ENCODE results near the gene SLC17A5. TPM values are rescaled to one million over a fixed set of nuclear protein-coding genes. Genes with fewer than 3 reads are reported as not detected.

The SLC17A5 gene
- polyA plus RNA-seq, 1 experiment, result 13.2 TPM

DNA sequence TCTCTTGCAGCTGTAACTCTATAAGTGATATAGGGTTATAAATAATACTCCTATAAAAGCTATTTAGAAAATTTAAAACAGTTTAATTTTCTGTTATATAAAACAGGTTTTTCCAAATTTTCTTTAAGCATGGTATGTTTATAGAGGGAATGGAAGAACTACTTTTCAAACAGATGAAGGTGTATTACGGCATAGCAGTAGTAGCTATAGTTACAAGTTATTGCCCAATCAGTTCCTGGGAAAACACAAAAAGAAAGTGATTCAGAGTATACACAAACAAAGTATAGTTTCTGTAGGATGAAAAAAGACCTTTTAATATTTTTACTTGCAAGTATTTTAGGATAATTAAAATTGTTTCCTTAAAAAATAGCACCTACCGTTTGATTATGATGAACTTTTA lies 9.8 kb downstream of the SLC17A5 start:
- no peak overlapping the region for H3K4me3 ChIP-seq (ENCODE audit: low read depth, low read length)
- TF ChIP-seq, protein P1, sequence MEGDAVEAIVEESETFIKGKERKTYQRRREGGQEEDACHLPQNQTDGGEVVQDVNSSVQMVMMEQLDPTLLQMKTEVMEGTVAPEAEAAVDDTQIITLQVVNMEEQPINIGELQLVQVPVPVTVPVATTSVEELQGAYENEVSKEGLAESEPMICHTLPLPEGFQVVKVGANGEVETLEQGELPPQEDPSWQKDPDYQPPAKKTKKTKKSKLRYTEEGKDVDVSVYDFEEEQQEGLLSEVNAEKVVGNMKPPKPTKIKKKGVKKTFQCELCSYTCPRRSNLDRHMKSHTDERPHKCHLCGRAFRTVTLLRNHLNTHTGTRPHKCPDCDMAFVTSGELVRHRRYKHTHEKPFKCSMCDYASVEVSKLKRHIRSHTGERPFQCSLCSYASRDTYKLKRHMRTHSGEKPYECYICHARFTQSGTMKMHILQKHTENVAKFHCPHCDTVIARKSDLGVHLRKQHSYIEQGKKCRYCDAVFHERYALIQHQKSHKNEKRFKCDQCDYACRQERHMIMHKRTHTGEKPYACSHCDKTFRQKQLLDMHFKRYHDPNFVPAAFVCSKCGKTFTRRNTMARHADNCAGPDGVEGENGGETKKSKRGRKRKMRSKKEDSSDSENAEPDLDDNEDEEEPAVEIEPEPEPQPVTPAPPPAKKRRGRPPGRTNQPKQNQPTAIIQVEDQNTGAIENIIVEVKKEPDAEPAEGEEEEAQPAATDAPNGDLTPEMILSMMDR (IDR thresholded peaks at IDR 0.05; ENCODE audit: insufficient read depth, low read depth, low read length), result no peak
- ChIA-PET CTCF (interaction anchor here (0.8 kb wide), 1 partner anchor 8 kb away, joined by 3 read pairs; no protein-coding TSS in a partner anchor), POLR2A (no interaction called here)
- no peaks in the 10 kb centered on the region for H3K27me3 ChIP-seq (ENCODE audit: control insufficient read depth, insufficient read depth, low read length)
- DNase-seq (ENCODE audit: low read depth), result no peak
- H3K36me3 ChIP-seq (ENCODE audit: control insufficient read depth, insufficient read depth, low read length), result peaks cover 2% of the 10 kb centered on the region

GRCh38 chr6:73642530-73642929 lies 11.3 kb downstream of the SLC17A5 start:
- Histone ChIP-seq H3K36me3 (ENCODE audit: control insufficient read depth, insufficient read depth, low read length) (peaks cover 2% of the 10 kb centered on the region), H3K27me3 (ENCODE audit: control insufficient read depth, insufficient read depth, low read length) (no peaks in the 10 kb centered on the region), H3K4me3 (ENCODE audit: low read depth, low read length) (no peak overlapping the region)
- ChIA-PET CTCF (interaction anchor here (0.6 to 1.5 kb wide), 2 partner anchors 11 to 73 kb away, joined by 3 to 5 read pairs; partner anchors contain the start of gene SLC17A5), POLR2A (no interaction called here)
- no peak for DNase-seq (ENCODE audit: low read depth)
- TF ChIP-seq, protein P1 (IDR thresholded peaks at IDR 0.05; ENCODE audit: insufficient read depth, low read depth, low read length), result no peak

DNA sequence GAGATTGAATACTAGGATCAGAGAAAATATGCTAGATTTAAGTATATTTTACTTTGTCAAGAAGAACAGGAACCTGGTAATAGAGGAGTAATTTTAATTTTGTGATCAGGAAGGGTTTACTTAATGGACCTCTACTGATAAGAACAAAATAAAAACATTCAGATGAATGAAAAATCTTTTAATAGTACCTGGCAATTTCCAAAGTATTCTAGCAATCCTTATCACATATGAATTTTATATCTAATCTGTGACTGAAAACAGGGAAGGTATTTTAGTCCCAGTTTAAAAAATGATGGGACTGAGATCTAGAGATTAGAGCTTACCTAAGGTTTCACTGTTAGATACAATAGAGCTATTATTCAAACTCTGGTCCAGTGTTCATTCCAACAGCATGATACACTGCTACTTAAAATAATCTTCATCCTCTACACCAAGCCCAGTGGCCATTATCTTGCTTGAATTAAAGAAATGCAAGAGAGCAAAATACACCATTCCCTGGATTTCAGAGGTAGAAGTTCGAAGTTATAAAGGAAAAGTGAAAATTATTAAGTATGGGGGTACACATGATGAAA lies 13.5 kb downstream of the SLC17A5 start:
- H3K4me3 ChIP-seq (ENCODE audit: low read depth, low read length), result no peak overlapping the region
- POLR2A ChIA-PET, result no interaction called here
- no peaks in the 10 kb centered on the region for H3K27me3 ChIP-seq (ENCODE audit: control insufficient read depth, insufficient read depth, low read length)
- TF ChIP-seq, protein P1 (IDR thresholded peaks at IDR 0.05; ENCODE audit: insufficient read depth, low read depth, low read length), result no peak
- no peak for DNase-seq (ENCODE audit: low read depth)
- CTCF ChIA-PET, result interaction anchor here (1.2 kb wide), 1 partner anchor 12 kb away, joined by 3 read pairs; no protein-coding TSS in a partner anchor
- peaks cover 2% of the 10 kb centered on the region for H3K36me3 ChIP-seq (ENCODE audit: control insufficient read depth, insufficient read depth, low read length)

- H3K4me3 ChIP-seq (ENCODE audit: low read depth, low read length), result no peak overlapping the region
- TF ChIP-seq, protein P1 (IDR thresholded peaks at IDR 0.05; ENCODE audit: insufficient read depth, low read depth, low read length), result no peak
- no peaks in the 10 kb centered on the region for H3K27me3 ChIP-seq (ENCODE audit: control insufficient read depth, insufficient read depth, low read length)
- CTCF ChIA-PET, result interaction anchor here (0.6 to 2.7 kb wide), 2 partner anchors 14 to 28 kb away, joined by 3 to 9 read pairs; no protein-coding TSS in a partner anchor
- H3K36me3 ChIP-seq (ENCODE audit: control insufficient read depth, insufficient read depth, low read length), result peaks cover 2% of the 10 kb centered on the region
- no peak for DNase-seq (ENCODE audit: low read depth)
- POLR2A ChIA-PET, result no interaction called here
Observed at GRCh38 chr6:73639040-73639439, 14.8 kb downstream of the SLC17A5 start.

- H3K36me3 ChIP-seq (ENCODE audit: control insufficient read depth, insufficient read depth, low read length), result peaks cover 3% of the 10 kb centered on the region
- TF ChIP-seq, protein P1 (IDR thresholded peaks at IDR 0.05; ENCODE audit: insufficient read depth, low read depth, low read length), result no peak
- ChIA-PET CTCF (interaction anchor here (0.7 to 2.7 kb wide), 4 partner anchors 11 to 158 kb away, joined by 3 to 9 read pairs (median 4); no protein-coding TSS in a partner anchor), POLR2A (no interaction called here)
- no peak for DNase-seq (ENCODE audit: low read depth)
- H3K27me3 ChIP-seq (ENCODE audit: control insufficient read depth, insufficient read depth, low read length), result no peaks in the 10 kb centered on the region
- no peak overlapping the region for H3K4me3 ChIP-seq (ENCODE audit: low read depth, low read length)
Observed at GRCh38 chr6:73637404-73637803, 16.4 kb downstream of the SLC17A5 start.
